Stimulated activated CD8-positive, alpha-beta memory T cell treated with anti-CD3 and anti-CD28 coated beads, Interleukin-15, amount 100 ng/mL, for 4 hours (primary cell): ENCODE data around the gene WSB1.

Experiments
- DNase-seq, 2 donors: peaks; one replicate each; pipeline ENCODE4 v3.0.0-alpha.2; 2020; ENCODE audit warnings: low read depth in 2 of 2

WSB1 gene

GRCh38 chr17:27280527-27280926 lies 13.4 kb upstream of the WSB1 start:
- DNase-seq: no peak

GRCh38 chr17:27281438-27281837 lies 12.5 kb upstream of the WSB1 start:
- DNase-seq: no peak

DNA sequence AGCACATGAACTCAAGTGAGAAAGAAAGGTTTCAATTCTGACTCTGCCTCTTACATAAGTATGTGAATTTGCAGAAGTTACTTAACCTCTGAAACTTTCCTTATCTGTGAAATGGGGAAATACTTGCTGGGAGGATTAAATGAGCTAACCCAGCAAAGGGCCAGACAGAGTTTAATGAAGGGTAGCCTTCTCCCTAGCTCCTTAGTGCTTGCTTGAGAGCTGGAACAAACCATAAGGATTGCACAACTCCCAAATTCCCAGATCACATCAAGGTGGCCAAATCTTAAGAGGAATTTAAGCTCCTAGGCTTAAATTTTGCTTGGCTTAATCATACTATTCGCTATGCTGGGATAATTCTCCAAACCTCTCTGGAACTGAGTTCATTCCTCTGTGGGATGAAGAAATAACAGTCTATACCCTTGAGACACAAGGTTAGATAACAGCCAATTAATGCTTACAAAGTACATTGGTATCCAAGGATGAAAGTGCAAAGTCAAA lies 11.8 kb upstream of the WSB1 start:
- DNase-seq: no peak

- DNase-seq: no peak
Measured at GRCh38 chr17:27283060-27283459, 10.9 kb upstream of the WSB1 start.

DNA sequence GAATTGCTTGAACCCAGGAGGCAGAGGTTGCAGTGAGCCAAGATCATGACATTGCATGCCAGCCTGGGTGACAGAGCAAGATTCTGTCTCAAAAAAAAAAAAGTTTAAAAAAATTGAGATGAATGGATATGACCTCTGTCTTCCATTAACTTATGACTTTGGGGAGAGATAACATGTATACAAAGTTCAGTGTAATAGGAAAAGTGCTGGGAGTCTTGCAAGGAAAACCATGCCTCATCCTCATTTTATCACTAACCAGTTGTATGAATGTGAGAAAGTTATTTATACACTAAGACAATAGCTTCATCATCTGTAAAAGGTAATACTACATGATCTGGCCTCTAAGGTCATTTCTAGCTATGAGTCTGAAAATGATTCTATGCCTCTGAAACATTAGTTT lies 10.2 kb upstream of the WSB1 start:
- no peak for DNase-seq

GRCh38 chr17:27284811-27285415 lies 9.0 kb upstream of the WSB1 start:
- DNase-seq: no peak

GRCh38 chr17:27285516-27285915 lies 8.4 kb upstream of the WSB1 start:
- DNase-seq: no peak

DNA sequence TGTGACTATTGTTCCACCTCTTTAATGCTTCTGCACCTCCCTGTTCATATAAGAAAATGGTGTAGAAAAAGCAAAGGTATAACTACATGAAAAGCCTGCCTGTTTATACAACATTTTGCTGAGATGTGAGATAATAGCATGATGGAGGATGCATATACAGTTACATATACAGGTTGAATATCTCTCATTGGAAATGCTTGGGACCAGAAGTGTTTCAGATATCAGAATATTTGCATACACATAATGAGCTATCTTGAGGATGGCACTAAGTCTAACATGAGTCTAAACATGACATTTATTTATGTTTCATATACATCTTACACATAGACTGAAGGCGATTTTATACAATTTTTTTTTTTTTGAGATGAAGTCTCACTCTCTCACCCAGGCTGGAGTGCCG lies 5.7 kb upstream of the WSB1 start:
- no peak for DNase-seq

DNA sequence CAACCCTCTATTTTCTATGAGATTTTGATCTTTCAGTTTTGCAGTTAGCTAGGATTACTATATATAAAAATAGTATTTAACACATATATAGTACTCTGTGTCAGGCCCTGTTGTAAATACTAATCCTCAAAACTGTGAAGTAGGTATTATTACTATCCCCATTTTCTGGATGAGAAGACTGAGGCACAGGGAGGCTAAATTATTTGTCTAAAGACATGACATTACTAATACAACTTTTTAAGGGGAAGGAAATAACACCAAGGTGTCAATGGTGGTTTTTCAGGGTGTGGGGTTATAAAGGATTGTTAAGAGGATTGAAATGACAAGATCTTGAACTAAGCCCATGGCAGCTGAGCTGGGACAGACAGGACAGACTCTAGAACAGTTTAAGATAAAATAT lies 4.1 kb upstream of the WSB1 start:
- DNase-seq: no peak

GRCh38 chr17:27290916-27291598 lies 2.9 kb upstream of the WSB1 start:
- DNase-seq: no peak

GRCh38 chr17:27293359-27293897 lies 486 bp upstream of the WSB1 start:
- DNase-seq: no peak

- DNase-seq: peak; percentile 5 to 6
Measured at GRCh38 chr17:27294689-27295630, 1.0 kb downstream of the WSB1 start.

DNA sequence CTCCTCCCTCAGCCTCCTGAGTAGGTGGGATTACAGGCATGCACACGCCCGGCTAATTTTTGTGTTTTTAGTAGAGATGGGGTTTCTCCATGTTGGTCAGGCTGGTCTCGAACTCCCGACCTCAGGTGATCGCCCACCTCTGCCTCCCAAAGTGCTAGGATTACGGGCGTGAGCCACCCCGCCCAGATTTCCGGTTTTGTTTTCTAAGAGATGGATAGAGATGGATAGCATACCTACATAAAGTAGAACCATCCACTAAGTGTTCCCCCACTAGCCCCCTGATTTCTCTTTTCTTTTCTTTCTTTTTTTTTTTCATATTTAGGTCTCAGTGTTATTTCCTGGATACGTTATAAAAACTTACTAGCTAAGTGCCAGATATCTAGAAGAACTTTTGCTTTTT lies 2.0 kb downstream of the WSB1 start:
- DNase-seq: no peak

- DNase-seq: no peak
Measured at GRCh38 chr17:27296428-27296979, 2.6 kb downstream of the WSB1 start.

DNA sequence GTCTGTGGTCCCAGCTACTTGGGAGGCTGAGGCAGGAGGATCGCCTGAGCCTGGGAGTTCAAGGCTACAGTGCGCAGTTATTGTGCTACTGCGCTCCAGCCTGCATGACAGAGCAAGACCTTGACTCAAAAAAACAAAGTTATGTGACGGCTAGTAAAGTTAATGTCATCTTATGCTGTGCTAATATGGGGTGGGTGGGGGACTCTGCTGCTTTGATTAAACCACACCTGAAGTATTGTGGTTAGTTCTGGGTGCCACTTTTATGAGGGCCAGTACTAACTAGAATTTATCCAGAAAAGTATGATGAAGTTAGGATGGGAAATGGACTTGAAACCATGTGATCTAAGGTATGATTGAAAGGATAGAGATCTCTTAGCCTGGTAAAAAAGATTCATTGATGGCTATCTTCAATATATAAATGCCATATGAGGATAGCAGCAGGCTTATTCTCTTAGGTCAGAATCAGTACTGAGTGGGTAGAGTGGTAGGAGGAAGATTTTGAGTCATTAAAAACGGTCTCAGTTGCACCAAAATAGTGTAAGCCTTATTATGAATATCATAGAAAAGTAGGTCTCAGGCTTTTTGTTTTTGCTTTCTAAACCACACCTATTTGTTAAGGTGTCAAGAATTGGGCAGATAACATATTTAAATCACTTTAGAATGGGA lies 5.6 kb downstream of the WSB1 start:
- no peak for DNase-seq

- DNase-seq: no peak
Measured at GRCh38 chr17:27303734-27304133, 9.8 kb downstream of the WSB1 start.

DNA sequence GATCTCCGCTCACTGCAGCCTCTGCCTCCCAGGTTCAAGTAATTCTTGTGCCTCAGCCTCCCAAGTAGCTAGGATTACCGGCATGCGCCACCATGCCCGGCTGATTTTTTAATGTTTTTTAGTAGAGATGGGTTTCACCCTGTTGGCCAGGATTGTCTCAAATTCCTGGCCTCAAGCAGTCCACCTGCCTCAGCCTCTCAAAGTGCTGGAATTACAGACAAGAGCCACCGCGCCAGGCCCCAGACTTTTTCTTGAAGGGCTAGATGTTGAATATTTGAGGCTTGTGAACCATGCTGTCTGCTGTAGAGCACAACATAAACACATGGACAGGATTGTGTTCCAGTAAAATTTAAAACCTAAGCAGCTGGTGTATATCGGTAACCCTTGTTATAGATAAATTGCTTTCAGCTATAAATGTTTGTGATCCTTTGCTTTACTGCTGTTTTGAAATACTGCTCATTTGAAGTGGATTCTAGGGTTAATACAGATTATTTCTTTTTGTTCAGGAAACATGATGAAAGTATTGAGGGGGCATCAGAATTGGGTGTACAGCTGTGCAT lies 12.4 kb downstream of the WSB1 start:
- no peak for DNase-seq

GRCh38 chr17:27310565-27311110 lies 16.7 kb downstream of the WSB1 start:
- no peak for DNase-seq

- no peak for DNase-seq
Measured at GRCh38 chr17:27313301-27313700, 19.4 kb downstream of the WSB1 start.

- DNase-seq: no peak
Measured at GRCh38 chr17:27315322-27315721, 21.4 kb downstream of the WSB1 start.
